GM23248 (cell line): Measurements from ENCODE around the gene COL8A1.

Experiments
- EZH2 ChIP-seq: fragments of 200-600 bp; sonication (generic); IDR thresholded peaks from 2 replicates; pipeline ENCODE4 v1.6.1; 2018; ENCODE audit warnings: antibody characterized with exemption, mild to moderate bottlenecking; ENCODE audit not compliant: insufficient read depth, poor library complexity, severe bottlenecking
- EZH2phosphoT487 ChIP-seq: fragments of 200-600 bp; sonication (generic); IDR thresholded peaks from 2 replicates; pipeline ENCODE4 v1.6.1; 2018; ENCODE audit warnings: antibody characterized with exemption, moderate library complexity, mild to moderate bottlenecking, low read depth; ENCODE audit not compliant: insufficient read depth

- no peak for TF ChIP-seq EZH2phosphoT487
- no peak for TF ChIP-seq EZH2
Observed at GRCh38 chr3:99683876-99684275, 45.5 kb downstream of the COL8A1 start.
